Panc1 (cell line): Measurements from ENCODE around the gene NPL. TPM values are rescaled to one million over a fixed set of nuclear protein-coding genes. Genes with fewer than 3 reads are reported as not detected.

Source experiments
- ATAC-seq: fragments of 200-7000 bp; cut with Tn5 transposase; 2 replicates; pipeline ENCODE4 v1.9.1; 2020; ENCODE audit warnings: mild to moderate bottlenecking, moderate library complexity
- BruUV-seq: library from RNA; stranded (reverse); fragments of 400-500 nt; replicated peaks from 2 replicates; lab custom pipeline; 2021; lab: Mats Ljungman, UMichigan
- CTCF ChIA-PET: fragments of 300-600 bp; sonication (Branson Sonifier 250); formaldehyde crosslinking; loops from one replicate; lab custom pipeline; 2022; ENCODE audit warnings: antibody characterized with exemption; lab: Charles Lee
- POLR2A ChIA-PET: fragments of 300-600 bp; sonication (Branson Sonifier 250); formaldehyde crosslinking; loops from one replicate; lab custom pipeline; 2022; ENCODE audit warnings: antibody characterized with exemption; lab: Charles Lee
- DNase-seq: peaks from one replicate; pipeline ENCODE4 v3.0.0-alpha.2; 2010; ENCODE audit warnings: low read depth, low spot score
- H3K27ac ChIP-seq: 2 replicates; pipeline ENCODE4 v1.5.1; 2011; ENCODE audit warnings: mild to moderate bottlenecking, low read length, inconsistent platforms
- H3K27me3 ChIP-seq: fragments of 200-500 bp; sonication (Bioruptor generic); 2 replicates; pipeline ENCODE4 v1.6.0; 2014; ENCODE audit warnings: low read length, inconsistent platforms; ENCODE audit not compliant: control insufficient read depth, insufficient read depth
- H3K36me3 ChIP-seq: fragments of 200-500 bp; sonication (Bioruptor generic); 2 replicates; pipeline ENCODE4 v1.5.1; 2014; ENCODE audit warnings: inconsistent platforms, mild to moderate bottlenecking, low read length, moderate library complexity; ENCODE audit not compliant: control insufficient read depth, insufficient read depth
- H3K4me1 ChIP-seq: 2 replicates; pipeline ENCODE4 v1.5.1; 2011; ENCODE audit warnings: inconsistent platforms, mild to moderate bottlenecking, low read length, moderate library complexity; ENCODE audit not compliant: control insufficient read depth, insufficient read depth
- H3K4me3 ChIP-seq, 2 experiments: 2 replicates each; pipeline ENCODE4 v1.5.1; 2011 to 2012; ENCODE audit warnings: low read depth in 2 of 2, low read length in 2 of 2, mild to moderate bottlenecking in 2 of 2, inconsistent platforms in 1 of 2, moderate library complexity in 1 of 2
- H3K9me3 ChIP-seq: fragments of 200-500 bp; sonication (Bioruptor generic); 2 replicates; pipeline ENCODE4 v1.5.1; 2014; ENCODE audit warnings: low read depth, mild to moderate bottlenecking, inconsistent platforms, low read length, moderate library complexity; ENCODE audit not compliant: control insufficient read depth, insufficient read depth
- CTCF ChIP-seq: fragments of 450-650 bp; IDR thresholded peaks from 2 replicates; pipeline ENCODE4 v1.5.1; 2017; ENCODE audit warnings: mild to moderate bottlenecking
- POLR2AphosphoS5 ChIP-seq: IDR thresholded peaks from 2 replicates; pipeline ENCODE4 v1.6.1; 2012; ENCODE audit warnings: mild to moderate bottlenecking, low read depth, low read length, moderate library complexity
- REST ChIP-seq, 2 experiments: IDR thresholded peaks; 2 replicates each; pipeline ENCODE4 v1.6.1; 2011 to 2012; ENCODE audit warnings: low read depth in 2 of 2, control low read depth in 1 of 2, low read length in 1 of 2, mild to moderate bottlenecking in 1 of 2, moderate library complexity in 1 of 2; ENCODE audit not compliant: insufficient read depth in 1 of 2
- SIN3A ChIP-seq: IDR thresholded peaks from 2 replicates; pipeline ENCODE4 v1.6.1; 2012; ENCODE audit warnings: low read depth, mild to moderate bottlenecking, low read length, moderate library complexity, borderline replicate concordance; ENCODE audit not compliant: insufficient read depth
- TCF7L2 ChIP-seq: IDR thresholded peaks from 2 replicates; pipeline ENCODE4 v1.6.1; 2011; ENCODE audit warnings: mild to moderate bottlenecking, low read depth, low read length, inconsistent platforms
- in situ Hi-C: cut with HindIII; loops from 2 replicates; pipeline ENCODE4 v1.10.0; 2016; ENCODE audit warnings: low sequenced_read_pairs, low pct_unique_long_range_greater_than_20kb
- intact Hi-C: fragments of 100-400 bp; cut with micrococcal nuclease; formaldehyde crosslinking; loops from one replicate; pipeline ENCODE4 v1.10.0; 2022; ENCODE audit not compliant: unreplicated experiment
- total RNA-seq: library from RNA; stranded (reverse); gene quantifications from one replicate; pipeline ENCODE4 v1.2.1, GENCODE V29; 2021; ENCODE audit not compliant: unreplicated experiment

NPL gene
- total RNA-seq, 1 experiment from 2014 or later: 0.90 TPM

GRCh38 chr1:182855911-182856310 is 66.3 kb downstream of the NPL start:
- no peak for ATAC-seq
- Histone ChIP-seq H3K27ac (no peak overlapping the region), H3K36me3 (peaks cover 92% of the 10 kb centered on the region), H3K4me1 (no peaks in the 10 kb centered on the region), H3K9me3 (no peaks in the 10 kb centered on the region), H3K4me3 (no peak overlapping the region), H3K27me3 (no peaks in the 10 kb centered on the region)
- intact Hi-C loops: no loop called here
- in situ Hi-C loops: no loop called here
- ChIA-PET POLR2A (no interaction called here), CTCF (no interaction called here)
- no TSS peak for BruUV-seq
- TF ChIP-seq TCF7L2 (no peak), CTCF (no peak), REST (IDR thresholded peaks at IDR 0.05; ENCODE audit: insufficient read depth in 1 of 2, low read depth in 2 of 2, low read length in 1 of 2) (no peak), POLR2AphosphoS5 (no peak), SIN3A (no peak)
- no peak for DNase-seq

GRCh38 chr1:182857212-182857611 is 67.6 kb downstream of the NPL start:
- Histone ChIP-seq H3K9me3 (no peaks in the 10 kb centered on the region), H3K27ac (no peak overlapping the region), H3K4me3 (no peak overlapping the region), H3K36me3 (peaks cover 92% of the 10 kb centered on the region), H3K27me3 (no peaks in the 10 kb centered on the region), H3K4me1 (no peaks in the 10 kb centered on the region)
- ChIA-PET CTCF (no interaction called here), POLR2A (no interaction called here)
- BruUV-seq: no TSS peak
- intact Hi-C loops (no loop called here), in situ Hi-C loops (no loop called here)
- TF ChIP-seq TCF7L2 (no peak), SIN3A (no peak), CTCF (no peak), POLR2AphosphoS5 (no peak), REST (IDR thresholded peaks at IDR 0.05; ENCODE audit: insufficient read depth in 1 of 2, low read depth in 2 of 2, low read length in 1 of 2) (no peak)
- ATAC-seq (no peak), DNase-seq (no peak)
